Measurements from ENCODE around the gene RARRES2.
"Not testable (repeated sequence)": the region's sequence is repeated elsewhere in the genome, so short reads cannot be mapped to it uniquely, and the experiment has no call there.

Gene RARRES2

GRCh38 chr7:150317748-150318444 is 23.5 kb downstream of the RARRES2 start:
- no peak for DNase-seq (ENCODE audit: low spot score)

- DNase-seq (ENCODE audit: low spot score): not testable (repeated sequence)
Observed at GRCh38 chr7:150316987-150317386, 24.4 kb downstream of the RARRES2 start.

- no peak for DNase-seq (ENCODE audit: low spot score)
Observed at GRCh38 chr7:150314639-150315239, 26.7 kb downstream of the RARRES2 start.

- DNase-seq (ENCODE audit: low spot score): no peak
Observed at GRCh38 chr7:150313870-150314269, 27.6 kb downstream of the RARRES2 start.

- no peak for DNase-seq (ENCODE audit: low spot score)
Observed at GRCh38 chr7:150313367-150313809, 28.0 kb downstream of the RARRES2 start.

- not testable (repeated sequence) for DNase-seq (ENCODE audit: low spot score)
Observed at GRCh38 chr7:150312649-150313366, 28.6 kb downstream of the RARRES2 start.

- DNase-seq (ENCODE audit: low spot score): no peak
Observed at GRCh38 chr7:150311711-150312110, 29.7 kb downstream of the RARRES2 start.

- no peak for DNase-seq (ENCODE audit: low spot score)
Observed at GRCh38 chr7:150311146-150311545, 30.3 kb downstream of the RARRES2 start.

GRCh38 chr7:150308575-150308974 is 32.9 kb downstream of the RARRES2 start:
- no peak for DNase-seq (ENCODE audit: low spot score)

GRCh38 chr7:150307904-150308303 is 33.5 kb downstream of the RARRES2 start:
- no peak for DNase-seq (ENCODE audit: low spot score)

GRCh38 chr7:150307129-150307528 is 34.3 kb downstream of the RARRES2 start:
- no peak for DNase-seq (ENCODE audit: low spot score)

- DNase-seq (ENCODE audit: low spot score): not testable (repeated sequence)
Observed at GRCh38 chr7:150306377-150306776, 35.1 kb downstream of the RARRES2 start.

GRCh38 chr7:150305903-150306284 is 35.5 kb downstream of the RARRES2 start:
- DNase-seq (ENCODE audit: low spot score): not testable (repeated sequence)

- DNase-seq (ENCODE audit: low spot score): not testable (repeated sequence)
Observed at GRCh38 chr7:150305259-150305902, 36.0 kb downstream of the RARRES2 start.

GRCh38 chr7:150304499-150305258 is 36.8 kb downstream of the RARRES2 start:
- DNase-seq (ENCODE audit: low spot score): not testable (repeated sequence)

GRCh38 chr7:150302908-150303310 is 38.5 kb downstream of the RARRES2 start:
- DNase-seq (ENCODE audit: low spot score): not testable (repeated sequence)

GRCh38 chr7:150297978-150298377 is 43.5 kb downstream of the RARRES2 start:
- DNase-seq (ENCODE audit: low spot score): not testable (repeated sequence)

- DNase-seq (ENCODE audit: low spot score): not testable (repeated sequence)
Observed at GRCh38 chr7:150296802-150297201, 44.6 kb downstream of the RARRES2 start.

GRCh38 chr7:150295614-150296013 is 45.8 kb downstream of the RARRES2 start:
- DNase-seq (ENCODE audit: low spot score): not testable (repeated sequence)

GRCh38 chr7:150295027-150295426 is 46.4 kb downstream of the RARRES2 start:
- not testable (repeated sequence) for DNase-seq (ENCODE audit: low spot score)

GRCh38 chr7:150290317-150290716 is 51.1 kb downstream of the RARRES2 start:
- DNase-seq (ENCODE audit: low spot score): not testable (repeated sequence)

GRCh38 chr7:150288816-150289215 is 52.6 kb downstream of the RARRES2 start:
- DNase-seq (ENCODE audit: low spot score): not testable (repeated sequence)
